ENCODE results near the gene SMIM30.

The SMIM30 gene

DNA sequence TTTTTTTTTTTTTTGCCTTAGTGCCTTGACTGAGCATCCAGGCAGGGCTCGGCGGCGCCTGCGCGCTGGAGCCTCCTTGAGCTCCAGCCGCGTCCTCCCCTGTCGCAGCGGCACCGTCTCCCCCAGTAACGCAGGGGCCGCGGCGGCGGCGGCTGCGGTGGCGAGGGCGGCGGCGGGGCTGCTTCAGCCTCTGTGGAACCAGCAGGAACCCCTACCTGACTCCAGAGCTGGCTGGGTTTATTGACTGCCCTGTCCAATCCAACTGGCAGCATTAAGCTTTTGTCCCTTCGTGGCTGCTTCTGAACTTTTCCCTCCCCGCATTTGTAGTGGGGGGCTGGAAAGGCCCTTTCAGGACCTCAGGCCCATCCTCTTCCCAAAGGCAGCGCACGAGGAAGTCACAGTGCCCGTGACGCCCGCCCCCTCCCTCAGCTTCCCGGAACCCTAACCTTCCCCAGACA, 31.9 kb downstream of the SMIM30 start, which contains the start of gene GPR85:
Gene GPR85 (minus strand): TSS at position 397 of the 458 bp plus-strand sequence. CDS start 2,106 bp downstream, outside the sequence.
- H3K4me1 ChIP-seq (ENCODE audit: control insufficient read depth in 1 of 2, insufficient read depth in 1 of 2, low read depth in 1 of 2, low read length in 1 of 2), result no peaks in the 10 kb centered on the region
- no peaks in the 10 kb centered on the region for H3K9me3 ChIP-seq
- no peak within 1 kb of the TSS for H3K4me3 ChIP-seq (ENCODE audit: low read depth in 1 of 2, low read length in 1 of 2)
- no peaks in the 10 kb centered on the region for H3K36me3 ChIP-seq
- H3K27me3 ChIP-seq, result peaks cover 56% of the 10 kb centered on the region
- TF ChIP-seq, protein P1, sequence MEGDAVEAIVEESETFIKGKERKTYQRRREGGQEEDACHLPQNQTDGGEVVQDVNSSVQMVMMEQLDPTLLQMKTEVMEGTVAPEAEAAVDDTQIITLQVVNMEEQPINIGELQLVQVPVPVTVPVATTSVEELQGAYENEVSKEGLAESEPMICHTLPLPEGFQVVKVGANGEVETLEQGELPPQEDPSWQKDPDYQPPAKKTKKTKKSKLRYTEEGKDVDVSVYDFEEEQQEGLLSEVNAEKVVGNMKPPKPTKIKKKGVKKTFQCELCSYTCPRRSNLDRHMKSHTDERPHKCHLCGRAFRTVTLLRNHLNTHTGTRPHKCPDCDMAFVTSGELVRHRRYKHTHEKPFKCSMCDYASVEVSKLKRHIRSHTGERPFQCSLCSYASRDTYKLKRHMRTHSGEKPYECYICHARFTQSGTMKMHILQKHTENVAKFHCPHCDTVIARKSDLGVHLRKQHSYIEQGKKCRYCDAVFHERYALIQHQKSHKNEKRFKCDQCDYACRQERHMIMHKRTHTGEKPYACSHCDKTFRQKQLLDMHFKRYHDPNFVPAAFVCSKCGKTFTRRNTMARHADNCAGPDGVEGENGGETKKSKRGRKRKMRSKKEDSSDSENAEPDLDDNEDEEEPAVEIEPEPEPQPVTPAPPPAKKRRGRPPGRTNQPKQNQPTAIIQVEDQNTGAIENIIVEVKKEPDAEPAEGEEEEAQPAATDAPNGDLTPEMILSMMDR (IDR thresholded peaks at IDR 0.05), result no peak
- no peak within 1 kb of the TSS for H3K27ac ChIP-seq

DNA sequence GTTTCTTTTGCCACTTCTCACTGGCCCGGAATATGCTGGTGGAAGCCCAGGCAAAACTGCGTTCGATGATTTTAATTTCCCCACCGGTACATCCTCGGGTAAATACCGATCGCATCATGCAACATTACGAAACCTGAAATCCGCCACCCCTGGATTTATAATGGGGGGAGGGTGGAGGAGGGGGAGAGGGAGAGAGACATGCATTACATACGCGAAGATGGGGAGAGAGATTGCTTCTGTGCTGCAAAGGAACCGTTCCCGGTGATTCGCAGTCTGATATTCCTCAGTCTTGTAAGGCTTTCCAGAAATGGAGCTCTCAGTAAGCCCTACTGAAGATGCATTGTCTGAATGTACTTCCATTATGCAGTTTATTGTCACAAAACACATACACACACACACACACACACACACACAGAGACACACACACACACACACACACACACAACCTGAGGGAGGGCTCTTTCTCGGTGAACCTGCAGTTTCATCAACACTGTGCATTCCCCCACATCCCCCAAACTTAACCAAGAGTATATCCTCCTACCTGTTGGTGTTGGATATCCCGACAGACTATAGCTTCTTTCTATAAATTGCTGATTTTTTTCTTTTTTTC, 32.5 kb downstream of the SMIM30 start:
- Histone ChIP-seq H3K36me3 (no peaks in the 10 kb centered on the region), H3K27me3 (peaks cover 56% of the 10 kb centered on the region), H3K9me3 (no peaks in the 10 kb centered on the region), H3K27ac (no peak overlapping the region), H3K4me1 (ENCODE audit: control insufficient read depth in 1 of 2, insufficient read depth in 1 of 2, low read depth in 1 of 2, low read length in 1 of 2) (no peaks in the 10 kb centered on the region), H3K4me3 (ENCODE audit: low read depth in 1 of 2, low read length in 1 of 2) (no peak overlapping the region)
- TF ChIP-seq, protein P1 (IDR thresholded peaks at IDR 0.05), result no peak

DNA sequence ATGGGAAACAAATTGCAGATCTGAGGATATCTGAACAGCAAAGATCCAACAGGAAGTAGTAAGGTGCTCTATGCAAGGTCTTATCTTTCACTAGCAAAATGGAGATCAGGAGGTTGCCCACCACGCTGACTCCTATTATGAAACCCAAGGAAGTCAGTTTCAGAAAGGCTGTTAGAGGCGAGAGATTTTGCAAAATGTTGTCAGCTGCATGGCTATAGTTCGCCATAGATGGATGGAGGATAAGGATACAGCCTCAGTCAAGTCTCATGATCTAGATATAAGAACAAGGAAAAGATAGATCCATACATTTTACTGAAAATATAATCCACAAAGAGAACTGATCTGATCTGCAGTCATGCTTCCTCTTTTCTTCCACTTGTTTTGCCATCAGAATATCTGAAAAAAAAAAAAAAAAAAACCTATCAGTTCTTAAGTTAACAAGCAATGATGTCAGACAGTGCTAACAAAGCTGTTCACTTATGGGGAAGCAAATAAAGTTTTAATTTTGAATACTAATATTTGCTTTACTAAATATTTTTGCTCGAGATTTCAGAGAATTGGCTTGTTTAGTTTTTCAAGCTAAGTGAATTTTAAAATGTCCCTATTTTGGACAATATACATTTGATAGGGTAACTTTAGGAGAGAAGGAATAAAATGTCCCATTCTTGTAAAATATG, 33.7 kb downstream of the SMIM30 start:
- Histone ChIP-seq H3K4me3 (ENCODE audit: low read depth in 1 of 2, low read length in 1 of 2) (no peak overlapping the region), H3K27me3 (peaks cover 56% of the 10 kb centered on the region), H3K27ac (no peak overlapping the region), H3K4me1 (ENCODE audit: control insufficient read depth in 1 of 2, insufficient read depth in 1 of 2, low read depth in 1 of 2, low read length in 1 of 2) (no peaks in the 10 kb centered on the region), H3K9me3 (no peaks in the 10 kb centered on the region), H3K36me3 (no peaks in the 10 kb centered on the region)
- TF ChIP-seq, protein P1 (IDR thresholded peaks at IDR 0.05), result no peak

DNA sequence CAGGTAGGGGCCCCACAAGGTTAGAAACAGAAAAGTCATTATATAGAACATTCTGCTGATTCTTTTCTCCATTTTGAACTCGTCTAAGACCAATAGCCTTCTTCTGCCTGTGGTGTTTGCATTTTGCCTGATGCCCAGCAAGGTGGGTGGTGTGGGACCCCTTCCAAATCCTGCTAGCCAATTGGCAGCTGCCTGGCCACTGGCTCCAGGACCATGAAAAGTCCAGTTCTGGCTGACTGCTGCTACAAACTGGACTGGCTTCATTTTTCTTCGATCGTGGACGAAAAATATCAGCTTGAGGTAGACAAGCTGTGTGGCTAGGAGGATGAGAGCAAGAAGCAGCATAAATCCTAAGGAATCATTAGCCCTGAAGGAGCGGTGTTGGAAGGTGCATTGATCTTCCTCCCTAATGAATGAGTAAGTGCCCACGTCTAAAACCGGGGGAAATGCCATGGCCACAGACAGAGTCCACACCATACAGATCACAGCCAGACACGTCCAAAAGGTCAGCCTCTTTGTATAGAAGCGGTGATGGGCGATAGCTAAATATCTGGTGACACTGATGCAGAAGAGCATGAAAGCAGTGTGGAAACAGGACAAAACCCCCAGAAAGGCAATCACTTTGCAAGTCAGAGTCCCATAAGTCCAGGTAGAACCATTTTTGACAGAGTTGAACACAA, 34.4 kb downstream of the SMIM30 start:
- Histone ChIP-seq H3K27ac (no peak overlapping the region), H3K4me1 (ENCODE audit: control insufficient read depth in 1 of 2, insufficient read depth in 1 of 2, low read depth in 1 of 2, low read length in 1 of 2) (no peaks in the 10 kb centered on the region), H3K36me3 (no peaks in the 10 kb centered on the region), H3K4me3 (ENCODE audit: low read depth in 1 of 2, low read length in 1 of 2) (no peak overlapping the region), H3K9me3 (no peaks in the 10 kb centered on the region), H3K27me3 (peaks cover 56% of the 10 kb centered on the region)
- TF ChIP-seq, protein P1 (IDR thresholded peaks at IDR 0.05), result no peak

DNA sequence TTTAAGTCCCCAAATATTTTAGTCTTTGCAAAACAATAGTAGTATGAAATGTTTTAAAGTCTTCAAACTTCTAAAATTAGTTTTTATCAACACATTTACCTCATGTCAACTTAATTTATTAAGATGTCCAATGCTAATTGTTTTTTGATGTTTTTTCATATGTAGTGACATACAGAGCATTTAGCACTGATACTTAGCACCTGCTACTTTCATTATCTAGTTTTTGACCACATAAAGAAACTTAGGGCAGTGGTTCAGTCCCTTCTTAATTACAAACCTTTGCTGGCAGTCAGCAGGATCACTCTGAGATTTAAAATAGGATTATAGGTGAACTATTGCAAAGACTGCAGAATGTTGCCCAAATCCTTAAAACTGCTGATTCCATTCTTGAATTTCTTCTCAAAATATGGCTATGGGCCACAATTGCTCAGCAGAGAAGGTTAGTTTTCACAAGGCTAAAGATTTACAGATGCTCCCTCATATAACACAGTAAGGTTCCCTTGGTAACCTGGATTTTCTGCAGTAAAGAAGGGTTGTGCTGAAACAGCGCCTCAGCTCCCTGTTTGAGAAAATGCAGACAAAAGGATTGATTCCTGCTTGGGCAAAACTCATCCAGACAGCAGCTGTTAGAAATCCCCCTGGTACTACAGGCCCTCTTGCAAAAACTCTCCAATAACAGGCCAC, 35.1 kb downstream of the SMIM30 start:
- H3K36me3 ChIP-seq, result no peaks in the 10 kb centered on the region
- H3K9me3 ChIP-seq, result no peaks in the 10 kb centered on the region
- peaks cover 52% of the 10 kb centered on the region for H3K27me3 ChIP-seq
- TF ChIP-seq, protein P1 (IDR thresholded peaks at IDR 0.05), result no peak
- no peak overlapping the region for H3K4me3 ChIP-seq (ENCODE audit: low read depth in 1 of 2, low read length in 1 of 2)
- H3K4me1 ChIP-seq (ENCODE audit: control insufficient read depth in 1 of 2, insufficient read depth in 1 of 2, low read depth in 1 of 2, low read length in 1 of 2), result no peaks in the 10 kb centered on the region
- H3K27ac ChIP-seq, result no peak overlapping the region
